Left ventricle myocardium inferior (tissue), 1 donor: ENCODE data around the gene IQCK. TPM values are rescaled to one million over a fixed set of nuclear protein-coding genes. Genes with fewer than 3 reads are reported as not detected.
"Not testable (repeated sequence)": the region's sequence is repeated elsewhere in the genome, so short reads cannot be mapped to it uniquely, and the experiment has no call there.

ENCODE experiments used
- DNase-seq: peaks from one replicate; pipeline ENCODE4 v3.0.0-alpha.2; 2020
- H3K27ac ChIP-seq: fragments of 200-600 bp; replicated peaks from 2 replicates; pipeline ENCODE4 v1.8.0; 2021
- H3K27me3 ChIP-seq: fragments of 200-600 bp; 2 replicates; pipeline ENCODE4 v1.8.0; 2021; ENCODE audit warnings: low read depth
- H3K36me3 ChIP-seq: fragments of 200-600 bp; 2 replicates; pipeline ENCODE4 v1.8.0; 2021
- H3K4me1 ChIP-seq: fragments of 200-600 bp; 2 replicates; pipeline ENCODE4 v1.8.0; 2021
- H3K4me3 ChIP-seq: fragments of 200-600 bp; 2 replicates; pipeline ENCODE4 v1.8.0; 2021; ENCODE audit warnings: mild to moderate bottlenecking, moderate library complexity
- H3K9me3 ChIP-seq: fragments of 200-600 bp; replicated peaks from 2 replicates; pipeline ENCODE4 v1.8.0; 2021
- intact Hi-C: fragments of 100-400 bp; cut with micrococcal nuclease; formaldehyde crosslinking; loops from one replicate; pipeline ENCODE4 v1.11.0; 2022
- total RNA-seq: library from RNA; stranded (reverse); fragmentation: NEBNext Ultra II Directional; extraction: Animal tissue kit (Norgen Biotek cat#: 25700); gene quantifications from one replicate; pipeline ENCODE4 v1.2.1, GENCODE V29; 2021
- TF ChIP-seq, protein P1 (sequence below): fragments of 200-600 bp; IDR thresholded peaks from 2 replicates; pipeline ENCODE4 v1.8.0; 2021; ENCODE audit warnings: antibody characterized with exemption, mild to moderate bottlenecking, borderline replicate concordance
- donor health status: DM: no; HTN: yes; CAD: no; lungs with severe emphysema.

The IQCK gene
- total RNA-seq, 1 donor from 2014 or later: 6.0 TPM

DNA sequence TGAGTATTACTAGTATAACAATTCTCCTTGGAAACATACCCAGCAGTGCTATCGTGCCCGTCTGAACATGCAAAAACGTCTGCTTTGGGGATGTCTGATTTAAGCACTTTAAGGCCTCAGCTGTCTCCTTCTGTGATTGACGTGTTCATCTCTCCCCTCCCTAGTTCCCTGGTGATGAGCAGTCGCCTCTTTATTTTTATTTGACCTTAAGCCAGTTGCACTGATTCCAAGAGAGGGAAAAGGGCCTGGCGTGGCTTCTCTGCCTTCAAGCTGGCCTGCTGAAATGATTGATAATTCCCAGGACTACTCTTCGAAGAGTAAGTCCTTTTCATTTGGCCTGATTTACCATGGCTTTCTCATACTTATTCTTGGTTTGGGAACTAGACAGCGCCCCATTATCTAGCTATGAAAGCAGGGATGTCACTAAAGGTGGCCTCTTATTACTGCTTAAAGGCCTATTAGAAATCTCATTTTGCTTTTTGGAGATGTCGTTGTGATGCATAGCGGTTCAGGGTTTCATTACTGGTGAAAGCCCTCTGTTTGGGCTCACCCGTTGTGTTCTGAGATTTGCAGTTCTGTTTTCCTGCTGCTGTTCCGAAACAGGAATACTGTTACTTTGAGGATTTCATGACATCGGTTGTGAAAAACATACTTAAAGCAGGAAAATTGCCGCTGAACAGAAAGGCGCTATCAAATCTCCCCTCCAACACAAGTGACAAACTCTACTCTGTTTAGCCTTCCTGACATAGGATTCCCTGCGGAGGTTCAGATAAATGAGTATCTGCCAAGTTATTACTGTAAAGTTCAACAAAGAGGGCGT, 65.5 kb downstream of the IQCK start:
- no peak for DNase-seq
- no peaks in the 10 kb centered on the region for H3K36me3 ChIP-seq
- H3K9me3 ChIP-seq: no peaks in the 10 kb centered on the region
- H3K4me1 ChIP-seq: peaks cover 26% of the 10 kb centered on the region
- intact Hi-C loops: no loop called here
- TF ChIP-seq, protein P1, sequence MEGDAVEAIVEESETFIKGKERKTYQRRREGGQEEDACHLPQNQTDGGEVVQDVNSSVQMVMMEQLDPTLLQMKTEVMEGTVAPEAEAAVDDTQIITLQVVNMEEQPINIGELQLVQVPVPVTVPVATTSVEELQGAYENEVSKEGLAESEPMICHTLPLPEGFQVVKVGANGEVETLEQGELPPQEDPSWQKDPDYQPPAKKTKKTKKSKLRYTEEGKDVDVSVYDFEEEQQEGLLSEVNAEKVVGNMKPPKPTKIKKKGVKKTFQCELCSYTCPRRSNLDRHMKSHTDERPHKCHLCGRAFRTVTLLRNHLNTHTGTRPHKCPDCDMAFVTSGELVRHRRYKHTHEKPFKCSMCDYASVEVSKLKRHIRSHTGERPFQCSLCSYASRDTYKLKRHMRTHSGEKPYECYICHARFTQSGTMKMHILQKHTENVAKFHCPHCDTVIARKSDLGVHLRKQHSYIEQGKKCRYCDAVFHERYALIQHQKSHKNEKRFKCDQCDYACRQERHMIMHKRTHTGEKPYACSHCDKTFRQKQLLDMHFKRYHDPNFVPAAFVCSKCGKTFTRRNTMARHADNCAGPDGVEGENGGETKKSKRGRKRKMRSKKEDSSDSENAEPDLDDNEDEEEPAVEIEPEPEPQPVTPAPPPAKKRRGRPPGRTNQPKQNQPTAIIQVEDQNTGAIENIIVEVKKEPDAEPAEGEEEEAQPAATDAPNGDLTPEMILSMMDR: no peak
- no peaks in the 10 kb centered on the region for H3K27me3 ChIP-seq
- no peak overlapping the region for H3K4me3 ChIP-seq
- H3K27ac ChIP-seq: peak overlapping the region; percentile 64

DNA sequence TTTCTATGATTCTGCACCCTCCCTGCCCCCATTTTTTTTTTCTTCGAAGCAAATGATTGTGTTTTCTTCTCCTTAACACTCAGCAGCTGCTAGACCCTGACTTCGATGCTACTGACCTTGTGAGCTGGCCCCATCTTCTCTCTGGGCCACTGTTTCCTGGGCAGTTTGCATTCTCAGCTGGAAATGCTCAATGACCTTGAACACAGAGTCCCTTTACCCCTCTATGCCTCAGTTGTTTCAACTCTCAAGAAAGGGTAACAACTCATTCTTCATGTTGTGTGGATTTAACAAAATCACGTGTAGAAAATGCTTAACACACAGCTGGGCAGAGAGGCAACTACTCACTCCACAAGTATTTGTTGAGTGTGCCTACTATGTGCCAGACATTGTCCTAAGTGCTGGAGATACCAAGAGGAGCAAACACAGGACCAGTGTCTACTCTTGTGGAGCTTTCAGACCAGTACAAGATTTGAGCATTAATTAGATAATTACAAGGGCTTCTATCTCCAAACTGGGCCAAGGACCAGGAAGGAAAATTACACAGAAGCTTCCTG, 66.2 kb downstream of the IQCK start:
- H3K27ac ChIP-seq: peak overlapping the region; percentile 64
- no peak for DNase-seq
- TF ChIP-seq, protein P1: no peak
- H3K9me3 ChIP-seq: no peaks in the 10 kb centered on the region
- H3K4me3 ChIP-seq: no peak overlapping the region
- no peaks in the 10 kb centered on the region for H3K36me3 ChIP-seq
- intact Hi-C loops: no loop called here
- peaks cover 26% of the 10 kb centered on the region for H3K4me1 ChIP-seq
- H3K27me3 ChIP-seq: no peaks in the 10 kb centered on the region

DNA sequence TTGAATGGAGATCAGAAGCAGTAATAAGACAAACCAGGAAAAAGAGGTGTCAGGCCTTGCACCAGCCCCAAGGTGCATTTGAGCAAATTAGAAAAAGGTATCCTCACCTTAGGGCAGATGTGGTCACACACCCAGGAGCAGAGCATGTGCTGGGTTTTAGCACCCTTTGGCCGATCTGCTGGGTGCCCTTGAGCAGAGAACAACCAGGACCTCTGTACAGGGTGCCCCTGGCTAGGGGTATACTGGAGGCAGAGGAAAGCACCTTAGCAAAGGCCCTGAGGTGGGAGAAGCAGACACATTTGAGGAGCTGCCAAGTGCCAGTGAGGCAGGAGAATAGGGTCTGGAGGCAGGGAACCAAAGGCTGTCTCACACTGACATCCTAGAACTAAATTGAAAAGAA, 67.0 kb downstream of the IQCK start:
- no peaks in the 10 kb centered on the region for H3K27me3 ChIP-seq
- DNase-seq: no peak
- H3K27ac ChIP-seq: no peak overlapping the region
- TF ChIP-seq, protein P1: no peak
- no peaks in the 10 kb centered on the region for H3K36me3 ChIP-seq
- no peak overlapping the region for H3K4me3 ChIP-seq
- intact Hi-C loops: no loop called here
- peaks cover 26% of the 10 kb centered on the region for H3K4me1 ChIP-seq
- no peaks in the 10 kb centered on the region for H3K9me3 ChIP-seq

DNA sequence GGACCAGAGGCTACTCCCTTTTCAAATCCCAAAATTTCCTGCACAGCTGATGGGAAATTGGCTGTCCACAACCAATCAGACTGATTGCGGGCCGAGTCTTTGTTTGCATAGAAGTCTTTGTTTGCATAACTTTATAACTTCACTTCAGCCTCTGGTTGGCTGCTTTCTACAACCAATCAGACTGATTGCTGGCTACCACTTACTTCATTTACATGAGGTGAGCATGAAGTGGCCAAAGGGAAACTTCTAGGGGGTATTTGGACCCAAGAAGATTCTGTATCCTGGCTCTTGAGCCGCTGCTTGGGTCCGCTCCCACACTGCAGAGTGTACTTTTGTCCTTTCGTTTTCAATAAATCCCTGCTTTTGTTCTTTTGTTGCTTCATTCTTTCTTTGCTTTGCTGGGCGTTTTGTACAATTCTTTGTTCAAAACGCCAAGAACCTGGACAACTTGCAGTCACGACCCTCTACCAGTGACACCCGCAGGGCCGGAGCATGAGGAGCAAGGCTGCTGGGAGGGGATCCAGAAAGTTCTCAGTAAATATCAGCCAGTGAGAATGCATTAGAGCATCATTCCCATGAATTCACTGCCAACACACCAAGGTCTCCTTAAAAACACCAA, 67.5 kb downstream of the IQCK start:
- Histone ChIP-seq H3K9me3 (no peaks in the 10 kb centered on the region), H3K4me1 (peaks cover 26% of the 10 kb centered on the region), H3K27ac (no peak overlapping the region), H3K27me3 (no peaks in the 10 kb centered on the region), H3K36me3 (no peaks in the 10 kb centered on the region), H3K4me3 (no peak overlapping the region)
- intact Hi-C loops: no loop called here
- no peak for DNase-seq
- TF ChIP-seq, protein P1: no peak

DNA sequence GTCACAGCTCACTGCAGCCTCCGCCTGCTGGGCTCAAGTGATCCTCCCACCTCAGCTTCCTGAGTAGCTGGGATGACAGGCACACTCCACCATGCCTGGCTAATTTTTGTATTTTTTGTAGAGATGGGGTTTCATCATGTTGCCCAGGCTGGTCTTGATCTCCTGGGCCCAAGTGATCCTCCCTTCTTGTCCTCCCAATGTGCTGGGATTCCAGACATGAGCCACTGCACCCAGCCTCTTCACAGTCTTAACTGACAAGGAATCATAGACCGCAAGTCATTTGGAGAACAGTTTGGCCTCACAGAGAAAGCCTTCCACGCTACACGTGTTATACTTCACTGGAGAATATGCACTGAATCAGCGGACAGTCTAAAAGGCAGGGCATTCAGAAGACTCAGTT, 83.3 kb downstream of the IQCK start:
- H3K4me3 ChIP-seq, H3K36me3 ChIP-seq, intact Hi-C loops, DNase-seq, H3K27me3 ChIP-seq: not testable (repeated sequence)
- H3K9me3 ChIP-seq: peaks cover 13% of the 10 kb centered on the region
- H3K4me1 ChIP-seq: peaks cover 29% of the 10 kb centered on the region
- peak overlapping the region; percentile 56 for H3K27ac ChIP-seq

DNA sequence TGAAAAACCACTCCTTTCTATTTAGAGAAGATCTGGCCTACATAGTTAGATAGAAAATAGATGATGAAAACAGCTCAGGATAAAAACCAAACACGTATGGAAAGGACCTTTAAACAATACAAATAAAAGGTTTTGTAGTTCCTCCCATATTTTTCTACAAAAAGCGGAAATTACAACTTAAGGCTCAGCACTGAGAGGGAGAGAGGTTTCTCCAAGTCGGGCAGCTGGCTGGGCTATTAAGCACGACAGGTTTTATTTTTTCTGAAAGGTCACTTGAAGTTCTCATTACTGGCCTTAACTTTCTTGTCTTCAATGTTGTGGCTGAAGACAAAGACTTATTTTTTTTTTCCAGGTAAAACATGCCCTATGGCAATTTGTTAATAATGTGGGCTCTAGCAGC, 83.8 kb downstream of the IQCK start:
- H3K4me3 ChIP-seq, H3K27me3 ChIP-seq, H3K36me3 ChIP-seq, DNase-seq, intact Hi-C loops: not testable (repeated sequence)
- peaks cover 13% of the 10 kb centered on the region for H3K9me3 ChIP-seq
- peaks cover 29% of the 10 kb centered on the region for H3K4me1 ChIP-seq
- peak overlapping the region; percentile 56 for H3K27ac ChIP-seq
